Left forelimb (tissue), 1 donor: Measurements from ENCODE around the gene SMIM8.

Experiments used
- DNase-seq: peaks from one replicate; pipeline ENCODE4 v3.0.0-alpha.2; 2018; ENCODE audit warnings: low spot score

SMIM8 gene

GRCh38 chr6:87334683-87335082 lies 12.3 kb downstream of the SMIM8 start:
- DNase-seq: no peak

GRCh38 chr6:87336367-87336766 lies 14.0 kb downstream of the SMIM8 start:
- no peak for DNase-seq

- DNase-seq: no peak
Observed at GRCh38 chr6:87340230-87340629, 17.8 kb downstream of the SMIM8 start.

GRCh38 chr6:87341158-87341557 lies 18.8 kb downstream of the SMIM8 start:
- no peak for DNase-seq

GRCh38 chr6:87341899-87342298 lies 19.5 kb downstream of the SMIM8 start:
- DNase-seq: no peak

- DNase-seq: no peak
Observed at GRCh38 chr6:87342829-87343228, 20.4 kb downstream of the SMIM8 start.

GRCh38 chr6:87344731-87345130 lies 22.3 kb downstream of the SMIM8 start, which contains the start of gene C6orf163:
TSS of gene C6orf163 (plus strand) at chr6:87344813. CDS start at chr6:87345100, 287 bp downstream.
- no peak for DNase-seq

GRCh38 chr6:87346700-87347099 lies 24.3 kb downstream of the SMIM8 start:
- no peak for DNase-seq

GRCh38 chr6:87349896-87350295 lies 27.5 kb downstream of the SMIM8 start:
- no peak for DNase-seq

- DNase-seq: no peak
Observed at GRCh38 chr6:87350516-87350915, 28.1 kb downstream of the SMIM8 start.

GRCh38 chr6:87351583-87351982 lies 29.2 kb downstream of the SMIM8 start:
- DNase-seq: no peak

- no peak for DNase-seq
Observed at GRCh38 chr6:87356181-87356580, 33.8 kb downstream of the SMIM8 start.

GRCh38 chr6:87357479-87358196 lies 35.2 kb downstream of the SMIM8 start:
- DNase-seq: no peak

GRCh38 chr6:87364602-87365252 lies 42.3 kb downstream of the SMIM8 start:
- DNase-seq: no peak

GRCh38 chr6:87366072-87366827 lies 43.9 kb downstream of the SMIM8 start:
- no peak for DNase-seq

- no peak for DNase-seq
Observed at GRCh38 chr6:87366899-87367298, 44.5 kb downstream of the SMIM8 start.

GRCh38 chr6:87373377-87373776 lies 51.0 kb downstream of the SMIM8 start:
- no peak for DNase-seq

GRCh38 chr6:87375315-87375714 lies 52.9 kb downstream of the SMIM8 start:
- no peak for DNase-seq

- DNase-seq: no peak
Observed at GRCh38 chr6:87376643-87377042, 54.3 kb downstream of the SMIM8 start.

- DNase-seq: no peak
Observed at GRCh38 chr6:87378947-87379346, 56.6 kb downstream of the SMIM8 start.

GRCh38 chr6:87382861-87383260 lies 60.5 kb downstream of the SMIM8 start:
- DNase-seq: no peak

GRCh38 chr6:87384038-87384437 lies 61.6 kb downstream of the SMIM8 start:
- no peak for DNase-seq

- DNase-seq: no peak
Observed at GRCh38 chr6:87384449-87384848, 62.1 kb downstream of the SMIM8 start.
